Hematopoietic multipotent progenitor cell treated with erythropoietin and hydrocortisone succinate and interleukin-3 and kit ligand, for 17 days (in vitro differentiated cells): Measurements from ENCODE around the gene PPM1E.
"Not testable (repeated sequence)": the region's sequence is repeated elsewhere in the genome, so short reads cannot be mapped to it uniquely, and the experiment has no call there.

Experiments
- DNase-seq: peaks from one replicate; pipeline ENCODE4 v3.0.0-alpha.2; 2015; ENCODE audit warnings: low spot score

PPM1E gene

GRCh38 chr17:58755577-58756245, at the start of gene PPM1E:
TSS of gene PPM1E (plus strand) at chr17:58755854.
- DNase-seq = no peak

GRCh38 chr17:58706351-58707140, 49.1 kb upstream of the PPM1E start:
- no peak for DNase-seq

- peak; percentile 65 for DNase-seq
Observed at GRCh38 chr17:58710948-58711552, 44.6 kb upstream of the PPM1E start.

- DNase-seq = no peak
Observed at GRCh38 chr17:58722274-58722673, 33.4 kb upstream of the PPM1E start.

- no peak for DNase-seq
Observed at GRCh38 chr17:58722696-58723095, 33.0 kb upstream of the PPM1E start.

GRCh38 chr17:58728798-58729197, 26.9 kb upstream of the PPM1E start:
- DNase-seq = no peak

GRCh38 chr17:58730937-58731336, 24.7 kb upstream of the PPM1E start:
- no peak for DNase-seq

- DNase-seq = no peak
Observed at GRCh38 chr17:58734040-58734439, 21.6 kb upstream of the PPM1E start.

- no peak for DNase-seq
Observed at GRCh38 chr17:58734811-58735210, 20.8 kb upstream of the PPM1E start.

GRCh38 chr17:58741121-58741625, 14.5 kb upstream of the PPM1E start:
- no peak for DNase-seq

GRCh38 chr17:58747674-58748073, 8.0 kb upstream of the PPM1E start:
- no peak for DNase-seq

GRCh38 chr17:58749627-58750026, 6.0 kb upstream of the PPM1E start:
- DNase-seq = not testable (repeated sequence)

- no peak for DNase-seq
Observed at GRCh38 chr17:58753026-58753425, 2.6 kb upstream of the PPM1E start.

GRCh38 chr17:58755269-58755576, 431 bp upstream of the PPM1E start:
- no peak for DNase-seq

GRCh38 chr17:58756246-58757161, 850 bp downstream of the PPM1E start:
- DNase-seq = no peak

GRCh38 chr17:58757162-58757613, 1.5 kb downstream of the PPM1E start:
- DNase-seq = no peak

- DNase-seq = no peak
Observed at GRCh38 chr17:58758890-58759289, 3.2 kb downstream of the PPM1E start.

GRCh38 chr17:58759522-58759921, 3.9 kb downstream of the PPM1E start:
- no peak for DNase-seq

- DNase-seq = no peak
Observed at GRCh38 chr17:58760248-58760647, 4.6 kb downstream of the PPM1E start.

- DNase-seq = no peak
Observed at GRCh38 chr17:58763263-58763662, 7.6 kb downstream of the PPM1E start.

GRCh38 chr17:58764373-58764772, 8.7 kb downstream of the PPM1E start:
- no peak for DNase-seq

- DNase-seq = not testable (repeated sequence)
Observed at GRCh38 chr17:58778482-58778881, 22.8 kb downstream of the PPM1E start.
